ENCODE data around the gene PCDHA3.
A peak's percentile ranks its signal among the peaks of the same experiment; 100 is the strongest.
"Not testable (repeated sequence)": the region's sequence is repeated elsewhere in the genome, so short reads cannot be mapped to it uniquely, and the experiment has no call there.

The PCDHA3 gene

DNA sequence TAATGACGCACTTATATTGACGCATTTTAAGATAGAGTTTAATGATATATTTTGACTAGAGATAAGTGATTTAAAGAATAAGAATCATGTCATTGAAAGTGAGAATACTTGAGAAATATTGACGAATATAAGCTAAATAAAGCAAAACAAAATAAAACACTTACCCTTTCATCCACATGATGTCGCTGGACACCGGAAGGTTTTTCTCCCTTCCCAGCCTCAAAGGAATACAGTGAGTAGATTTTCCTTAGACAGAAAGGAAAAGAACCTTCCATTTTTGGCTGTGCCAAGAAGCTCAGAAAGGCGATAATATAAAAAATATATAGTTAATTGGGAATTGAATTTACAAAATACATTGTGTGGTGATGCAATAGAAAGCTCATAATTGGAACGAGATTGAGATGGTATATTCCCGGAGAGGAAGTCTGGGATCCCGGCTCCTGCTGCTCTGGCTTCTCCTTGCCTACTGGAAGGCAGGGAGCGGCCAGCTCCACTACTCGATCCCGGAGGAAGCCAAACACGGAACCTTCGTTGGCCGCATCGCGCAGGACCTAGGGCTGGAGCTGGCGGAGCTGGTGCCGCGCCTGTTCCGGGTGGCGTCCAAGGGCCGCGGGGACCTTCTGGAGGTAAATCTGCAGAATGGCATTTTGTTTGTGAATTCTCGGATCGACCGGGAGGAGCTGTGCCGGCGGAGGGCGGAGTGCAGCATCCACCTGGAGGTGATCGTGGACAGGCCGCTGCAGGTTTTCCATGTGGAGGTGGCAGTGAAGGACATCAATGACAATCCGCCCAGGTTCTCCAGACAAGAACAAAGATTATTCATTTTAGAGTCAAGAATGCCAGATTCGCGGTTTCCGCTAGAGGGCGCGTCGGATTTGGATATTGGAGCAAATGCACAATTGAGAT, 20.8 kb downstream of the PCDHA3 start, which contains the start of gene PCDHA5:
TSS of gene PCDHA5 (plus strand) at position 239 of the 906 bp plus-strand sequence.
- peak; percentile 3 for DNase-seq

DNA sequence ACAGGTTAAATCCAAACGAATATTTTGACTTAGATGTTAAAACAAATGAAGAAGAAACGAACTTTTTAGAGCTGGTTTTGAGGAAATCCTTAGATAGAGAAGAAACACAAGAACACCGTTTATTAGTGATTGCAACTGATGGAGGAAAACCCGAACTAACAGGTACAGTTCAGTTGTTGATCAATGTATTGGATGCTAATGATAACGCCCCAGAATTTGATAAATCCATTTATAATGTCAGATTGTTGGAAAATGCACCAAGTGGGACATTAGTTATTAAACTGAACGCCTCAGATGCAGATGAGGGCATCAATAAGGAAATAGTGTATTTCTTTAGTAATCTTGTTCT, 21.4 kb downstream of the PCDHA3 start:
- DNase-seq = no peak

DNA sequence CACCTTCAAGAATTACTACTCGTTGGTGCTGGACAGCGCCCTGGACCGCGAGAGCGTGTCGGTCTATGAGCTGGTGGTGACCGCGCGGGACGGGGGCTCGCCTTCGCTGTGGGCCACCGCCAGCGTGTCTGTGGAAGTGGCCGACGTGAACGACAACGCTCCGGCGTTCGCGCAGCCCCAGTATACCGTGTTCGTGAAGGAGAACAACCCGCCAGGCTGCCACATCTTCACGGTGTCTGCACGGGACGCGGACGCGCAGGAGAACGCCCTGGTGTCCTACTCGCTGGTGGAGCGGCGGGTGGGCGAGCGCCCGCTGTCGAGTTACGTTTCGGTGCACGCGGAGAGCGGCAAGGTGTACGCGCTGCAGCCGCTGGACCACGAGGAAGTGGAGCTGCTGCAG, 22.1 kb downstream of the PCDHA3 start:
- DNase-seq = not testable (repeated sequence)

DNA sequence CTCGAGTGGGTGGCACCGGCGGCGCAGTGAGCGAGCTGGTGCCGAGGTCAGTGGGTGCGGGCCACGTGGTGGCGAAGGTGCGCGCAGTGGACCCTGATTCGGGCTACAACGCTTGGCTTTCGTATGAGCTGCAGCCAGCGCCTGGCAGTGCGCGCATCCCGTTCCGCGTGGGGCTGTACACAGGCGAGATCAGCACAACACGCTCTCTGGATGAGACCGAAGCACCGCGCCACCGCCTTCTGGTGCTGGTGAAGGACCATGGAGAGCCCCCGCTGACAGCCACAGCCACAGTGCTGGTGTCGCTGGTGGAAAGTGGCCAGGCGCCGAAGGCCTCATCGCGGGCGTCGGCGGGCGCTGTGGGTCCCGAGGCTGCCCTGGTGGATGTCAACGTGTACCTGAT, 22.6 kb downstream of the PCDHA3 start:
- DNase-seq = no peak

DNA sequence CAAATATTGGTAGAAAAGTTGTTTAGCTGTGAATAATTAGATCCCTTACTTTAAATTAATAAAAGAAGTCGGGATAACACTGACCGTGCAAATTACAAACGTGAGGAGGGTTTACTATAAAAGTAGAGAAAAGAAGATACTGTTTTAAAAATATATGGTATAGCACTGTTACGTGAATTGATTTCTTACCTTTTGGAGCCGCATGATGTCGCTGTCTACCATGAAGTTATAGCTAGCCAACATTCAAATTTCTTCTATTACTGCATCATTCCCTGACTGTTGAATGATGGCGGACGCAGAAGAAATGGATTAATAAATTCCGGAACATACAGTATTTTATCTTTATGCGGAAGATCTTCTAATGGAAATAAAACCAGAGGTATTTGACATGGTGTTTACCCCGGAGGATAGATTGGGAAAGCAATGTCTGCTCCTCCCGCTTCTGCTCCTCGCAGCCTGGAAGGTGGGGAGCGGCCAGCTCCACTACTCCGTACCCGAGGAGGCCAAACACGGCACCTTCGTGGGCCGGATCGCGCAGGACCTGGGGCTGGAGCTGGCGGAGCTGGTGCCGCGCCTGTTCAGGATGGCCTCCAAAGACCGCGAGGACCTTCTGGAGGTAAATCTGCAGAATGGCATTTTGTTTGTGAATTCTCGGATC, 27.0 kb downstream of the PCDHA3 start, which contains the start of gene PCDHA6:
TSS of gene PCDHA6 (plus strand) at position 257 of the 658 bp plus-strand sequence. CDS start at position 389, 132 bp downstream.
- DNase-seq = no peak

DNA sequence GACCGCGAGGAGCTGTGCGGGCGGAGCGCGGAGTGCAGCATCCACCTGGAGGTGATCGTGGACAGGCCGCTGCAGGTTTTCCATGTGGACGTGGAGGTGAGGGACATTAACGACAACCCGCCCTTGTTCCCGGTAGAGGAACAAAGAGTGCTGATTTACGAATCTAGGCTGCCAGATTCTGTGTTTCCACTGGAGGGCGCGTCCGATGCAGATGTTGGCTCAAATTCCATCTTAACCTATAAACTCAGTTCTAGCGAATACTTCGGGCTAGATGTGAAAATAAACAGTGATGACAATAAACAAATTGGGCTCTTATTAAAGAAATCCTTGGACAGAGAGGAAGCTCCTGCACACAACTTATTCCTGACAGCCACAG, 27.5 kb downstream of the PCDHA3 start:
- DNase-seq = no peak

DNA sequence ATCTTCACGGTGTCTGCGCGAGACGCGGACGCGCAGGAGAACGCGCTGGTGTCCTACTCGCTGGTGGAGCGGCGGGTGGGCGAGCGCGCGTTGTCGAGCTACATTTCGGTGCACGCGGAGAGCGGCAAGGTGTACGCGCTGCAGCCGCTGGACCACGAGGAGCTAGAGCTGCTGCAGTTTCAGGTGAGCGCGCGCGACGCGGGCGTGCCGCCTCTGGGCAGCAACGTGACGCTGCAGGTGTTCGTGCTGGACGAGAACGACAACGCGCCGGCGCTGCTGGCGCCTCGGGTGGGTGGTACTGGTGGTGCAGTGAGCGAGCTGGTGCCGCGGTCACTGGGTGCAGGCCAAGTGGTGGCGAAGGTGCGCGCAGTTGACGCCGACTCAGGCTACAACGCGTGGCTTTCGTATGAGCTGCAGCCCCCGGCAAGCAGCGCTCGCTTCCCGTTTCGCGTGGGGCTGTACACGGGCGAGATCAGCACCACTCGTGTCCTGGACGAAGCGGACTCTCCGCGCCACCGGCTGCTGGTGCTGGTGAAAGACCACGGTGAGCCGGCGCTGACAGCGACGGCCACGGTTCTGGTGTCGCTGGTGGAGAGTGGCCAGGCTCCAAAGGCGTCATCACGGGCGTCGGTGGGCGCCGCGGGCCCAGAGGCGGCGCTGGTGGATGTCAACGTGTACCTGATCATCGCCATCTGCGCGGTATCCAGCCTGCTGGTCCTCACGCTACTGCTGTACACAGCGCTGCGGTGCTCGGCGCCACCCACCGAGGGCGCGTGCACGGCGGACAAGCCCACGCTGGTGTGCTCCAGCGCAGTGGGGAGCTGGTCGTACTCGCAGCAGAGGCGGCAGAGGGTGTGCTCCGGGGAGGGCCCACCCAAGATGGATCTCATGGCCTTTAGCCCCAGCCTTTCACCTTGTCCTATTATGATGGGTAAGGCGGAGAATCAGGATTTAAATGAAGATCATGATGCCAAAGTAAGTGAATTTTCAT, 28.9 kb downstream of the PCDHA3 start:
- DNase-seq = not testable (repeated sequence)

DNA sequence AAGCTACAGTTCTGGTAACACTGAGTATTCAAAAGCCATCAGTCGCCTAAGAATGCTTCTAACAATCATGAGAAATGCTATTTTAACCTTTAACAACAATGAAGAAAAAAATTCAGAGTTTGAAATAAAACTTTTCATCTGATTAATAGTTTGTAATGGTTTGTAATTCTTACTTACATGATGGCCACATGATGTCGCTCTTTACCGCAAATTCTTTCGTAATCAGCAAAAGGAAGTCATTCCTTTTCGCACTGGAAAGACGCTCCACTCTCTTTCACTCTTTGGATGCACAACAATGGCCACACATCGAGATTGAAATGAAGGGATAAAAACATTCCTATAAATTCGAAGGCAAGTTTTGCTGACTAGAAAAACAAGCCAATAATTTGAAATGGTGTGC, 33.1 kb downstream of the PCDHA3 start, which contains the start of gene PCDHA7:
TSS of gene PCDHA7 (plus strand) at position 277 of the 400 bp plus-strand sequence. CDS start at position 392, 115 bp downstream.
- DNase-seq = no peak

DNA sequence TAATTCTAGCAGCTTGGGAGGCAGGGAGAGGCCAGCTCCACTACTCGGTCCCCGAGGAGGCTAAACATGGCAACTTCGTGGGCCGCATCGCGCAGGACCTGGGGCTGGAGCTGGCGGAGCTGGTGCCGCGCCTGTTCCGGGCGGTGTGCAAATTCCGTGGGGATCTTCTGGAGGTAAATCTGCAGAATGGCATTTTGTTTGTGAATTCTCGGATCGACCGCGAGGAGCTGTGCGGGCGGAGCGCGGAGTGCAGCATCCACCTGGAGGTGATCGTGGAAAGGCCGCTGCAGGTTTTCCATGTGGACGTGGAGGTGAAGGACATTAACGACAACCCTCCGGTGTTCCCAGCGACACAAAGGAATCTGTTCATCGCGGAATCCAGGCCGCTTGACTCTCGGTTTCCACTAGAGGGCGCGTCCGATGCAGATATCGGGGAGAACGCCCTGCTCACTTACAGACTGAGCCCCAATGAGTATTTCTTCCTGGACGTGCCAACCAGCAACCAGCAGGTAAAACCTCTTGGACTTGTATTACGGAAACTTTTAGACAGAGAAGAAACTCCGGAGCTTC, 33.7 kb downstream of the PCDHA3 start:
- DNase-seq = not testable (repeated sequence)

DNA sequence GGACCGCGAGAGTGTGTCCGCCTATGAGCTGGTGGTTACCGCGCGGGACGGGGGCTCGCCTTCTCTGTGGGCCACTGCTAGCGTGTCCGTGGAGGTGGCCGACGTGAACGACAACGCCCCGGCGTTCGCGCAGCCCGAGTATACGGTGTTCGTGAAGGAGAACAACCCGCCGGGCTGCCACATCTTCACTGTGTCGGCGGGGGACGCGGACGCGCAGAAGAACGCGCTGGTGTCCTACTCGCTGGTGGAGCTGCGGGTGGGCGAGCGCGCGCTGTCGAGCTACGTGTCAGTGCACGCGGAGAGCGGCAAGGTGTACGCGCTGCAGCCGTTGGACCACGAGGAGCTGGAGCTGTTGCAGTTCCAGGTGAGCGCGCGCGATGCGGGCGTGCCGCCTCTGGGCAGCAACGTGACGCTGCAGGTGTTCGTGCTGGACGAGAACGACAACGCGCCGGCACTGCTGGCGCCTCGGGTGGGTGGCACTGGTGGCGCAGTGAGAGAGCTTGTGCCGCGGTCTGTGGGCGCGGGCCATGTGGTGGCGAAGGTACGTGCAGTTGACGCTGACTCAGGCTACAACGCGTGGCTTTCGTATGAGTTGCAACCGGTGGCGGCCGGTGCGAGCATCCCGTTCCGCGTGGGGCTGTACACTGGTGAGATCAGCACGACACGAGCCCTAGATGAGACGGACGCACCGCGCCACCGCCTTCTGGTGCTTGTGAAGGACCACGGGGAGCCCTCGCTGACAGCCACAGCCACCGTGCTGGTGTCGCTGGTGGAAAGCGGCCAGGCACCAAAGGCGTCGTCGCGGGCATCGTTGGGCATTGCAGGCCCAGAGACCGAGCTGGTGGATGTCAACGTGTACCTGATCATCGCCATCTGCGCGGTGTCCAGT, 35.0 kb downstream of the PCDHA3 start:
- no peak for DNase-seq

DNA sequence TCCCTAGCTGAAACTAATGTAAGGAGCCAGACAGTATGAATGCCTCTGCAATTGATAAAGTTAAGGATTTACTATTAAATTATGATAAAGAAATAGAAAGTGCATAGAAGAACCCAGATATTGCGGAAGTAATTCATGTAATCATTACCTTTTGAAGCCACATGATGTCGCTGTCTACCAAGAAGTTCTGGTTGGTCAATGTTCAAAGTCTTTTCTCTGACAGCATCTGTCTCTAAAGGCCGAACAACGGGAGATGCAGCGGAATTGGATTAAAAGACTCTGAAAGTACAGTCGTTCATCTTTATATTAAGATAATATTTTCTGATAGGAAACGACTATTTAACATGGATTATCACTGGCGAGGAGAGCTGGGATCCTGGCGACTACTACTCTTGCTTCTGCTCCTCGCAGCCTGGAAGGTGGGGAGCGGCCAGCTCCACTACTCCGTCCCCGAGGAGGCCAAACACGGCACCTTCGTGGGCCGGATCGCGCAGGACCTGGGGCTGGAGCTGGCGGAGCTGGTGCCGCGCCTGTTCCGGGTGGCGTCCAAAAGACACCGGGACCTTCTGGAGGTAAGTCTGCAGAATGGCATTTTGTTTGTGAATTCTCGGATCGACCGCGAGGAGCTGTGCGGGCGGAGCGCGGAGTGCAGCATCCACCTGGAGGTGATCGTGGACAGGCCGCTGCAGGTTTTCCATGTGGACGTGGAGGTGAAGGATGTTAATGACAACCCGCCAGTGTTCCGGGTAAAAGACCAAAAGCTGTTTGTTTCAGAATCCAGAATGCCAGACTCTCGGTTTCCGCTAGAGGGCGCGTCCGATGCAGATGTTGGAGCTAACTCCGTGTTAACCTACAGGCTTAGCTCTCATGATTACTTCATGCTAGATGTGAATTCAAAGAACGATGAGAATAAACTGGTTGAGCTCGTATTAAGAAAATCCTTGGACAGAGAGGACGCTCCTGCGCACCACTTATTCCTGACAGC, 40.4 kb downstream of the PCDHA3 start, which contains the start of gene PCDHA8:
TSS of gene PCDHA8 (plus strand) at position 210 of the 985 bp plus-strand sequence. CDS start at position 345, 135 bp downstream.
- no peak for DNase-seq

DNA sequence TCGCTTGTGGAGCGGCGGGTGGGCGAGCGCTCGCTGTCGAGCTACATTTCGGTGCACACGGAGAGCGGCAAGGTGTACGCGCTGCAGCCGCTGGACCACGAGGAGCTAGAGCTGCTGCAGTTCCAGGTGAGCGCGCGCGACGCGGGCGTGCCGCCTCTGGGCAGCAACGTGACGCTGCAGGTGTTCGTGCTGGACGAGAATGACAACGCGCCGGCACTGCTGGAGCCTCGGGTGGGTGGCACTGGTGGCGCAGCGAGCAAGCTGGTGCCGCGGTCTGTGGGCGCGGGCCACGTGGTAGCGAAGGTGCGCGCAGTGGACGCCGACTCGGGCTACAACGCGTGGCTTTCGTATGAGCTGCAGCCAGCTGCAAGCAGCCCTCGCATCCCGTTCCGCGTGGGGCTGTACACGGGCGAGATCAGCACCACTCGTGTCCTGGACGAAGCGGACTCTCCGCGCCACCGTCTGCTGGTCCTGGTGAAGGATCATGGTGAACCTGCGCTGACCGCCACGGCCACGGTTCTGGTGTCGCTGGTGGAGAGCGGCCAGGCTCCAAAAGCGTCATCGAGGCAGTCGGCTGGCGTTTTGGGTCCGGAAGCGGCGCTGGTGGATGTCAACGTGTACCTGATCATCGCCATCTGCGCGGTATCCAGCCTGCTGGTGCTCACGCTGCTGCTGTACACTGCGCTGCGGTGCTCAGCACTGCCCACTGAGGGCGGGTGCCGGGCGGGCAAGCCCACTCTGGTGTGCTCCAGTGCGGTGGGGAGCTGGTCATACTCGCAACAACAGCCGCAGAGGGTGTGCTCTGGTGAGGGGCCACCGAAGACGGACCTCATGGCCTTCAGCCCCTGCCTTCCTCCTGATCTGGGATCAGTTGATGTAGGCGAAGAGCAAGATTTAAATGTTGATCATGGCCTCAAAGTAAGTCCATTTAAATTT, 42.2 kb downstream of the PCDHA3 start:
- DNase-seq = no peak

DNA sequence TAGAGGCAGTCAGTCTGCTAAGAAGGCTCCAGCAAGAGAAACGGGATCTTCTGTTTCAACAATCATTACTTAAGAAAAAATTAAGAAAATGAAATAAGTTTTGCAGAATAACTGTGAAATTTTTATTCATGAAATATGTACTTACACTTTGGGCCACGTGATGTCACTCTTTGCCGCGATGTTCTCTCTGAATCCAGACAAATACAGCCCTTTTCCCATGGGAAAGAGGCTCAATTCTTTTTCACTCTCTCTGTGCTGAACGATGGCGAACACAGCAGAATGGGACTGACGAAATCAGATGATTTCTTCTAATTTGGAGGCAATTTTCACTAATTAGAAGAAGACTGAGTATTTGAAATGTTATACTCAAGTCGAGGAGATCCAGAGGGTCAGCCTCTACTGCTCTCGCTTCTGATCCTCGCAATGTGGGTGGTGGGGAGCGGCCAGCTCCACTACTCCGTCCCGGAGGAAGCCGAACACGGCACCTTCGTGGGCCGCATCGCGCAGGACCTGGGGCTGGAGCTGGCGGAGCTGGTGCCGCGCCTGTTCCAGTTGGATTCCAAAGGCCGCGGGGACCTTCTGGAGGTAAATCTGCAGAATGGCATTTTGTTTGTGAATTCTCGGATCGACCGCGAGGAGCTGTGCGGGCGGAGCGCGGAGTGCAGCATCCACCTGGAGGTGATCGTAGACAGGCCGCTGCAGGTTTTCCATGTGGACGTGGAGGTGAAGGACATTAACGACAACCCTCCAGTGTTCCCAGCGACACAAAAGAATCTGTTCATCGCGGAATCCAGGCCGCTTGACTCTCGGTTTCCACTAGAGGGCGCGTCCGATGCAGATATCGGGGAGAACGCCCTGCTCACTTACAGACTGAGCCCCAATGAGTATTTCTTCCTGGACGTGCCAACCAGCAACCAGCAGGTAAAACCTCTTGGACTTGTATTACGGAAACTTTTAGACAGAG, 47.6 kb downstream of the PCDHA3 start, which contains the start of gene PCDHA9:
TSS of gene PCDHA9 (plus strand) at position 244 of the 964 bp plus-strand sequence. CDS start at position 358, 114 bp downstream.
- not testable (repeated sequence) for DNase-seq

DNA sequence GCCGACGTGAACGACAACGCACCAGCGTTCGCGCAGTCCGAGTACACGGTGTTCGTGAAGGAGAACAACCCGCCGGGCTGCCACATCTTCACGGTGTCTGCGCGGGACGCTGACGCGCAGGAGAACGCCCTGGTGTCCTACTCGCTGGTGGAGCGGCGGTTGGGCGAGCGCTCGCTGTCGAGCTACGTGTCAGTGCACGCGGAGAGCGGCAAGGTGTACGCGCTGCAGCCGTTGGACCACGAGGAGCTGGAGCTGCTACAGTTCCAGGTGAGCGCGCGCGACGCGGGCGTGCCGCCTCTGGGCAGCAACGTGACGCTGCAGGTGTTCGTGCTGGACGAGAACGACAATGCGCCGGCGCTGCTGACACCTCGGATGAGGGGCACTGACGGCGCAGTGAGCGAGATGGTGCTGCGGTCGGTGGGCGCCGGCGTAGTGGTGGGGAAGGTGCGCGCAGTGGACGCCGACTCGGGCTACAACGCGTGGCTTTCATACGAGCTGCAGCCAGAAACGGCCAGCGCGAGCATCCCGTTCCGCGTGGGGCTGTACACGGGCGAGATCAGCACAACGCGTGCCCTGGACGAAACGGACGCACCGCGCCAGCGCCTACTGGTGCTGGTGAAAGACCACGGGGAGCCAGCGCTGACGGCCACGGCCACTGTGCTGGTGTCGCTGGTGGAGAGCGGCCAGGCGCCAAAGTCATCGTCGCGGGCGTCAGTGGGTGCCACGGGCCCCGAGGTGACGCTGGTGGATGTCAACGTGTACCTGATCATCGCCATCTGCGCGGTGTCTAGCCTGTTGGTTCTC, 49.2 kb downstream of the PCDHA3 start:
- DNase-seq = not testable (repeated sequence)
